Gastrocnemius medialis (tissue), 4 donors: ENCODE data around the gene ANKS4B. TPM values are rescaled to one million over a fixed set of nuclear protein-coding genes. Genes with fewer than 3 reads are reported as not detected.

Source experiments
- ATAC-seq, 2 donors: fragments of 150-250 bp; one replicate each; pipeline ENCODE4 v1.9.1; 2016
- DNase-seq, 2 donors: peaks; one replicate each; pipeline ENCODE4 v3.0.0-alpha.2; 2019
- H3K27ac ChIP-seq, 4 donors: fragments of 200-600 bp; sonication (generic); 1 replicate in 1 of 4; 2 replicates in 3 of 4; pipeline ENCODE4 v1.5.1; 2016 to 2018; ENCODE audit warnings: mild to moderate bottlenecking in 2 of 4, moderate library complexity in 1 of 4
- H3K27me3 ChIP-seq, 3 donors: fragments of 200-600 bp; sonication (generic) in 2 of 3; 1 replicate in 1 of 3; 2 replicates in 2 of 3; pipeline versions ENCODE4 v1.5.1 to v1.6.0; 2016 to 2019; ENCODE audit warnings: mild to moderate bottlenecking in 1 of 3, moderate library complexity in 1 of 3
- H3K36me3 ChIP-seq, 2 donors: fragments of 200-600 bp; sonication (generic) in 1 of 2; one replicate each; pipeline ENCODE4 v1.5.1; 2017 to 2018
- H3K4me1 ChIP-seq, 2 donors: fragments of 200-600 bp; sonication (generic) in 1 of 2; one replicate each; pipeline ENCODE4 v1.5.1; 2016 to 2017; ENCODE audit warnings: mild to moderate bottlenecking in 2 of 2
- H3K4me3 ChIP-seq, 4 donors: fragments of 200-600 bp; sonication (generic) in 3 of 4; 1 replicate in 1 of 4; 2 replicates in 3 of 4; pipeline ENCODE4 v1.5.1; 2016 to 2019; ENCODE audit warnings: mild to moderate bottlenecking in 2 of 4
- H3K9me3 ChIP-seq, 3 donors: fragments of 200-600 bp; sonication (generic) in 2 of 3; 1 replicate in 1 of 3; 2 replicates in 2 of 3; pipeline ENCODE4 v1.5.1; 2016 to 2019
- CTCF ChIP-seq, 5 experiments: fragments of 450-650 bp in 3 of 5; fragments of 200-600 bp in 2 of 5; sonication (generic) in 2 of 5; IDR thresholded peaks in 4 of 5; conservative IDR thresholded peaks in 1 of 5; 1 replicate in 4 of 5; 2 replicates in 1 of 5; pipeline ENCODE4 v1.5.1; 2016 to 2019; ENCODE audit warnings: antibody characterized with exemption in 5 of 5, mild to moderate bottlenecking in 3 of 5, moderate library complexity in 3 of 5
- POLR2A ChIP-seq, 2 donors: fragments of 450-650 bp; IDR thresholded peaks; one replicate each; pipeline ENCODE4 v1.6.1; 2017; ENCODE audit warnings: antibody characterized with exemption in 2 of 2, mild to moderate bottlenecking in 2 of 2, moderate library complexity in 2 of 2
- in situ Hi-C, 4 donors: fragments of 200-750 bp; cut with MboI; loops; one replicate each; pipeline versions ENCODE4 v1.15.0 to v1.8.0; 2017; ENCODE audit warnings: low sequenced_read_pairs in 4 of 4
- intact Hi-C: fragments of 100-400 bp; cut with DNase I; formaldehyde crosslinking; loops from one replicate; pipeline ENCODE4 v1.15.1; 2023; ENCODE audit warnings: low total_unique reads
- total RNA-seq, 4 donors: library from RNA; depleted of rRNA; stranded (reverse); fragments of >200 nt; gene quantifications; one replicate each; pipeline versions ENCODE4 v1.1.0 to v1.2.3, GENCODE V29; 2016

The ANKS4B gene
- total RNA-seq, 4 donors from 2014 or later: 0.04 to 0.10 TPM; not detected in 2

- Histone ChIP-seq H3K36me3 (no peaks in the 10 kb centered on the region), H3K27me3 (no peaks in the 10 kb centered on the region), H3K27ac (no peak overlapping the region), H3K4me3 (no peak overlapping the region), H3K4me1 (no peaks in the 10 kb centered on the region), H3K9me3 (no peaks in the 10 kb centered on the region)
- TF ChIP-seq POLR2A (IDR thresholded peaks at IDR 0.05) (no peak), CTCF (IDR thresholded peaks at IDR 0.05 in 4 of 5, conservative IDR thresholded peaks at IDR 0.05 in 1 of 5) (no peak)
- ATAC-seq (no peak), DNase-seq (no peak)
- in situ Hi-C loops (no loop called here), intact Hi-C loops (no loop called here)
Observed at GRCh38 chr16:21256636-21257035, 23.1 kb downstream of the ANKS4B start.

DNA sequence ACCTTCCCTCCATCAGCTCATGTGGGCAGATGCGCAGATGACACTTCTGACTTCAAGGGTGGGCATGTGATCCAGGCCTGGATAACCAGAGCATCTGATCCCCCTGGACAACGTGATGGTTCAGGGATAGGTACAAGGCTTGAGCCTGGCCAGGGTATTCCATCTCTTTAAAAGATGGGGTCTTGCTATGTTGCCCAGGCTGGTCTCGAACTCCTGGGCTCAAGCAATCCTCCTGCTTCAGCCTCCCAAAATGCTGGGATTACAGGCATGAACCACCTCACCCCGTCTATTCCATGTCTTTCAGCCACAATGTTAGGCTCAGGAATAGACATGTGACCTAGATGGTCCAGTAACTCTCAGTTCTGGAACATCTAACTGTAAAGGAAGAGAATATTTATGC lies 23.8 kb downstream of the ANKS4B start:
- Histone ChIP-seq H3K36me3 (no peaks in the 10 kb centered on the region), H3K27ac (no peak overlapping the region), H3K27me3 (no peaks in the 10 kb centered on the region), H3K9me3 (no peaks in the 10 kb centered on the region), H3K4me3 (no peak overlapping the region), H3K4me1 (no peaks in the 10 kb centered on the region)
- in situ Hi-C loops (no loop called here), intact Hi-C loops (no loop called here)
- no peak for TF ChIP-seq POLR2A (IDR thresholded peaks at IDR 0.05)
- no peak for TF ChIP-seq CTCF (IDR thresholded peaks at IDR 0.05 in 4 of 5, conservative IDR thresholded peaks at IDR 0.05 in 1 of 5)
- ATAC-seq: no peak
- DNase-seq: no peak

- Histone ChIP-seq H3K27me3 (no peaks in the 10 kb centered on the region), H3K9me3 (no peaks in the 10 kb centered on the region), H3K4me3 (no peak overlapping the region), H3K4me1 (peaks cover 0 to 7% of the 10 kb centered on the region in 2 donors), H3K27ac (no peak overlapping the region), H3K36me3 (no peaks in the 10 kb centered on the region)
- no peak for DNase-seq
- intact Hi-C loops (no loop called here), in situ Hi-C loops (no loop called here)
- ATAC-seq: no peak
- TF ChIP-seq POLR2A (IDR thresholded peaks at IDR 0.05) (no peak), CTCF (IDR thresholded peaks at IDR 0.05 in 4 of 5, conservative IDR thresholded peaks at IDR 0.05 in 1 of 5) (no peak)
Observed at GRCh38 chr16:21260870-21261791, 27.6 kb downstream of the ANKS4B start.

DNA sequence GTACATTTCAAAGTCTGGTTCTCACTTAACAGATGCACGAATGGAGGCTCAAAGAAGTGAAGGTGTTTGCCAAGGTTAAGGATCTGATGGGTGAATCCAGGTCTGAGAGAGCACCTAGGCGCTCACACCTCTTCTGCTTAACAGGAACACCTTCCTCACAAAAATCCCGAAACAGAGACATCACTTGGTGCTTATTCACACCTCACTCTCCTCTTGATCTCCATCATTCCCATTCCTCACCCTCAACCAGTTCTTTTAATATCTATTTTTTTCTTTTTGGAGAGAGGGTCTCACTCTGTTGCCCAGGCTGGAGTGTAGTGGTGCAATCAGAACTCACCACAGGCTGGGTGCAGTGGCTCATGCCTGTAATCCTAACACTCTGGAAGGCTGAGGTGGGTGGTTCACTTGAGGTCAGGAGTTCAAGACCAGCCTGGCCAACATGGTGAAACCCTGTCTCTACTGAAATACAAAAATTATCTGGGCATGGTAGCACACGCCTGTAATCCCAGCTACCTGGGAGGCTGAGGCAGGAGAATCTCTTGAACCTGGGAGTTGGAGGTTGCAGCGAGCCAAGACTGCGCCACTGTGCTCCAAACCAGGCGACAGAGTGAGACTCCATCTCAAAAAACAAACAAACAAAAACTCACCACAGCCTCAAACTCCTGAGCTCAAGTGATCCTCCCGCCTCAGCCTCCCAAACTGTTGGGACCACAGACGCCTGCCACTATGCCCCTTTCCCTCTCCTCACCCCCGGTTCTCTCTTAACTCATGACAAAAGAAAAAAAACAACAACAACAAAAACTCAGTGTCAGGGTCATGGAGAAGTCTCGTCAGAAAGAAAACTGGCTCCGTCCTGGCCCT lies 29.5 kb downstream of the ANKS4B start:
- intact Hi-C loops: no loop called here
- ATAC-seq: no peak
- H3K4me3 ChIP-seq: no peak overlapping the region
- H3K4me1 ChIP-seq: peaks cover 0 to 7% of the 10 kb centered on the region in 2 donors
- H3K27me3 ChIP-seq: no peaks in the 10 kb centered on the region
- no peaks in the 10 kb centered on the region for H3K9me3 ChIP-seq
- in situ Hi-C loops: no loop called here
- H3K36me3 ChIP-seq: no peaks in the 10 kb centered on the region
- H3K27ac ChIP-seq: no peak overlapping the region
- TF ChIP-seq POLR2A (IDR thresholded peaks at IDR 0.05) (no peak), CTCF (IDR thresholded peaks at IDR 0.05 in 4 of 5, conservative IDR thresholded peaks at IDR 0.05 in 1 of 5) (no peak)
- no peak for DNase-seq
